Naive thymus-derived CD4-positive, alpha-beta T cell (primary cell): ENCODE measurements around the gene LEMD2. TPM values are rescaled to one million over a fixed set of nuclear protein-coding genes. Genes with fewer than 3 reads are reported as not detected.

ENCODE experiments used
- ATAC-seq: fragments of 150-1000 bp; cut with Tn5 transposase; 2 replicates; pipeline ENCODE4 v1.10.0; 2021; ENCODE audit warnings: mild to moderate bottlenecking, moderate library complexity
- CTCF ChIA-PET: fragments of 350-600 bp; sonication (Branson Sonifier 250); formaldehyde crosslinking; loops from one replicate; lab custom pipeline; 2021; ENCODE audit warnings: antibody characterized with exemption; lab: Charles Lee
- POLR2A ChIA-PET: fragments of 350-600 bp; sonication (Branson Sonifier 250); formaldehyde crosslinking; loops from one replicate; lab custom pipeline; 2021; ENCODE audit warnings: antibody characterized with exemption, inconsistent platforms; lab: Charles Lee
- DNase-seq, 9 donors: peaks; one replicate each; pipeline versions ENCODE4 v3.0.0 to v3.0.0-alpha.2; 2020 to 2022; ENCODE audit warnings: mixed read lengths in 1 of 9
- H3K27ac ChIP-seq: one replicate; pipeline ENCODE4 v1.7.0; 2013; ENCODE audit warnings: mild to moderate bottlenecking, low read depth, low read length, moderate library complexity
- H3K27me3 ChIP-seq, 2 donors: one replicate each; pipeline ENCODE4 v1.7.0; 2013; ENCODE audit warnings: low read length in 2 of 2, mild to moderate bottlenecking in 2 of 2, moderate library complexity in 2 of 2; ENCODE audit not compliant: control insufficient read depth in 2 of 2, insufficient read depth in 2 of 2
- H3K36me3 ChIP-seq, 3 experiments: 1 replicate in 2 of 3; 2 replicates in 1 of 3; pipeline ENCODE4 v1.7.0; 2013; ENCODE audit warnings: low read length in 3 of 3, mild to moderate bottlenecking in 3 of 3, moderate library complexity in 1 of 3; ENCODE audit not compliant: insufficient read depth in 3 of 3, control insufficient read depth in 2 of 3
- H3K4me1 ChIP-seq, 2 donors: one replicate each; pipeline ENCODE4 v1.7.0; 2013; ENCODE audit warnings: low read length in 2 of 2, mild to moderate bottlenecking in 2 of 2, moderate library complexity in 1 of 2; ENCODE audit not compliant: control insufficient read depth in 2 of 2, insufficient read depth in 2 of 2
- H3K4me3 ChIP-seq: 2 replicates; pipeline ENCODE4 v1.7.0; 2013; ENCODE audit warnings: mild to moderate bottlenecking, low read length
- H3K9me3 ChIP-seq, 3 experiments: 1 replicate in 2 of 3; 2 replicates in 1 of 3; pipeline ENCODE4 v1.7.0; 2013; ENCODE audit warnings: low read length in 3 of 3; ENCODE audit not compliant: control insufficient read depth in 2 of 3
- H3K27ac Mint-ChIP-seq, 9 donors: one replicate each; pipeline ENCODE4 v1.8.0; 2020 to 2022; ENCODE audit warnings: mixed read lengths in 9 of 9, mild to moderate bottlenecking in 8 of 9, moderate library complexity in 5 of 9, inconsistent platforms in 2 of 9
- H3K27me3 Mint-ChIP-seq, 5 donors: one replicate each; pipeline ENCODE4 v1.8.0; 2021 to 2022; ENCODE audit warnings: mixed read lengths in 5 of 5, mild to moderate bottlenecking in 1 of 5
- H3K36me3 Mint-ChIP-seq, 5 donors: one replicate each; pipeline ENCODE4 v1.8.0; 2020 to 2022; ENCODE audit warnings: mixed read lengths in 5 of 5, mild to moderate bottlenecking in 3 of 5, inconsistent platforms in 1 of 5
- H3K4me1 Mint-ChIP-seq, 7 donors: one replicate each; pipeline ENCODE4 v1.8.0; 2020 to 2022; ENCODE audit warnings: mixed read lengths in 7 of 7, mild to moderate bottlenecking in 3 of 7, inconsistent platforms in 1 of 7
- H3K4me3 Mint-ChIP-seq, 10 donors: one replicate each; pipeline ENCODE4 v1.8.0; 2020 to 2022; ENCODE audit warnings: mild to moderate bottlenecking in 10 of 10, mixed read lengths in 10 of 10, moderate library complexity in 6 of 10, inconsistent platforms in 2 of 10
- H3K9me3 Mint-ChIP-seq, 11 donors: one replicate each; pipeline ENCODE4 v1.8.0; 2020 to 2022; ENCODE audit warnings: mixed read lengths in 11 of 11, mild to moderate bottlenecking in 4 of 11, inconsistent platforms in 1 of 11, moderate library complexity in 1 of 11
- intact Hi-C, 2 donors: fragments of 100-400 bp; cut with micrococcal nuclease; formaldehyde crosslinking; loops; one replicate each; pipeline ENCODE4 v1.15.1; 2023
- polyA plus RNA-seq, 2 donors: library from polyadenylated mRNA; unstranded; fragments of 300-500 nt; fragmentation: Illumina TruSeq; gene quantifications; one replicate each; pipeline ENCODE4 v1.2.3, GENCODE V29; 2021
- total RNA-seq, 6 experiments: library from RNA in 5 of 6; stranded (reverse) in 5 of 6; gene quantifications; 1 replicate in 5 of 6; 2 replicates in 1 of 6; pipeline ENCODE4 v1.2.3 and lab custom pipeline; 2021 to 2026

LEMD2 gene
- total and polyA plus RNA-seq, 7 experiments from 2014 or later = 27.0 to 124 (median 104) TPM

- no peaks in the 10 kb centered on the region for H3K4me1 Mint-ChIP-seq
- POLR2A ChIA-PET = no interaction called here
These were observed 30.1 kb downstream of the LEMD2 start for GRCh38 chr6:33758815-33759216.

GRCh38 chr6:33757906-33758305 lies 31.0 kb downstream of the LEMD2 start:
- CTCF ChIA-PET = interaction anchor here (0.6 to 1.2 kb wide), 2 partner anchors 12 to 269 kb away, joined by 3 read pairs; no protein-coding TSS in a partner anchor

More at GRCh38 chr6:33758815-33759216, 30.1 kb downstream of the LEMD2 start:
- CTCF ChIA-PET = interaction anchor here (1.2 kb wide), 1 partner anchor 11 kb away, joined by 3 read pairs; no protein-coding TSS in a partner anchor
- Histone ChIP-seq H3K9me3 (no peaks in the 10 kb centered on the region), H3K36me3 (no peaks in the 10 kb centered on the region), H3K27ac (no peak overlapping the region), H3K27me3 (no peaks in the 10 kb centered on the region), H3K4me1 (no peaks in the 10 kb centered on the region), H3K4me3 (no peak overlapping the region)
- Mint-ChIP-seq H3K27me3 (no peaks in the 10 kb centered on the region), H3K36me3 (no peaks in the 10 kb centered on the region), H3K9me3 (peaks cover 0 to 1% (median 0%) of the 10 kb centered on the region in 11 donors), H3K4me3 (no peak overlapping the region), H3K27ac (no peak overlapping the region)
- no peak for ATAC-seq
- DNase-seq = no peak
- intact Hi-C loops = no loop called here

GRCh38 chr6:33757113-33757512 lies 31.8 kb downstream of the LEMD2 start:
- Histone ChIP-seq H3K27me3 (no peaks in the 10 kb centered on the region), H3K9me3 (no peaks in the 10 kb centered on the region), H3K27ac (no peak overlapping the region), H3K4me1 (no peaks in the 10 kb centered on the region), H3K4me3 (no peak overlapping the region), H3K36me3 (no peaks in the 10 kb centered on the region)
- ChIA-PET POLR2A (no interaction called here), CTCF (interaction anchor here (1.0 kb wide), 1 partner anchor 13 kb away, joined by 3 read pairs; no protein-coding TSS in a partner anchor)
- no peak for ATAC-seq
- H3K4me3 Mint-ChIP-seq = no peak overlapping the region
- H3K27me3 Mint-ChIP-seq = peaks cover 0 to 2% (median 0%) of the 10 kb centered on the region in 5 donors
- H3K36me3 Mint-ChIP-seq = no peaks in the 10 kb centered on the region
- no peak overlapping the region for H3K27ac Mint-ChIP-seq
- H3K4me1 Mint-ChIP-seq = no peaks in the 10 kb centered on the region
- intact Hi-C loops = no loop called here
- H3K9me3 Mint-ChIP-seq = peaks cover 0 to 1% (median 0%) of the 10 kb centered on the region in 11 donors
- no peak for DNase-seq

More at GRCh38 chr6:33757906-33758305, 31.0 kb downstream of the LEMD2 start:
- Mint-ChIP-seq H3K27ac (no peak overlapping the region), H3K36me3 (no peaks in the 10 kb centered on the region), H3K4me1 (no peaks in the 10 kb centered on the region), H3K9me3 (peaks cover 0 to 1% (median 0%) of the 10 kb centered on the region in 11 donors), H3K27me3 (peaks cover 0 to 2% (median 0%) of the 10 kb centered on the region in 5 donors), H3K4me3 (no peak overlapping the region)
- Histone ChIP-seq H3K27ac (no peak overlapping the region), H3K27me3 (no peaks in the 10 kb centered on the region), H3K4me3 (no peak overlapping the region), H3K36me3 (no peaks in the 10 kb centered on the region), H3K4me1 (no peaks in the 10 kb centered on the region), H3K9me3 (no peaks in the 10 kb centered on the region)
- POLR2A ChIA-PET = no interaction called here
- intact Hi-C loops = no loop called here
- ATAC-seq (no peak), DNase-seq (no peak)

GRCh38 chr6:33756211-33756954 lies 32.5 kb downstream of the LEMD2 start:
- no peaks in the 10 kb centered on the region for H3K27me3 ChIP-seq
- no peak overlapping the region for H3K4me3 ChIP-seq
- Mint-ChIP-seq H3K4me1 (no peaks in the 10 kb centered on the region), H3K36me3 (no peaks in the 10 kb centered on the region), H3K27ac (no peak overlapping the region), H3K4me3 (no peak overlapping the region), H3K9me3 (peaks cover 0 to 1% (median 0%) of the 10 kb centered on the region in 11 donors), H3K27me3 (peaks cover 0 to 2% (median 0%) of the 10 kb centered on the region in 5 donors)
- ChIA-PET POLR2A (no interaction called here), CTCF (interaction anchor here (1.0 kb wide), 1 partner anchor 12 kb away, joined by 3 read pairs; no protein-coding TSS in a partner anchor)
- ATAC-seq = no peak
- no peaks in the 10 kb centered on the region for H3K4me1 ChIP-seq
- H3K36me3 ChIP-seq = no peaks in the 10 kb centered on the region
- no peak overlapping the region for H3K27ac ChIP-seq
- intact Hi-C loops = no loop called here
- DNase-seq = no peak
- no peaks in the 10 kb centered on the region for H3K9me3 ChIP-seq

- no peak overlapping the region for H3K27ac Mint-ChIP-seq
- no peak overlapping the region for H3K4me3 Mint-ChIP-seq
- H3K4me1 ChIP-seq = no peaks in the 10 kb centered on the region
- no peaks in the 10 kb centered on the region for H3K4me1 Mint-ChIP-seq
- peaks cover 0 to 2% (median 0%) of the 10 kb centered on the region in 5 donors for H3K27me3 Mint-ChIP-seq
- ChIA-PET CTCF (interaction anchor here (1.2 kb wide), 1 partner anchor 11 kb away, joined by 4 read pairs; no protein-coding TSS in a partner anchor), POLR2A (no interaction called here)
- no peaks in the 10 kb centered on the region for H3K36me3 Mint-ChIP-seq
- no peak for DNase-seq
- H3K27me3 ChIP-seq = no peaks in the 10 kb centered on the region
- H3K9me3 Mint-ChIP-seq = peaks cover 0 to 1% (median 0%) of the 10 kb centered on the region in 11 donors
- intact Hi-C loops = no loop called here
- ATAC-seq = no peak
- no peaks in the 10 kb centered on the region for H3K36me3 ChIP-seq
- H3K4me3 ChIP-seq = no peak overlapping the region
- H3K9me3 ChIP-seq = no peaks in the 10 kb centered on the region
- no peak overlapping the region for H3K27ac ChIP-seq
These were observed 33.7 kb downstream of the LEMD2 start for GRCh38 chr6:33755070-33755869.

- Mint-ChIP-seq H3K27ac (no peak overlapping the region), H3K36me3 (no peaks in the 10 kb centered on the region), H3K9me3 (peaks cover 0 to 1% (median 0%) of the 10 kb centered on the region in 11 donors), H3K4me3 (no peak overlapping the region), H3K4me1 (no peaks in the 10 kb centered on the region), H3K27me3 (peaks cover 0 to 2% (median 0%) of the 10 kb centered on the region in 5 donors)
- no peaks in the 10 kb centered on the region for H3K4me1 ChIP-seq
- ATAC-seq (no peak), DNase-seq (no peak)
- no peak overlapping the region for H3K27ac ChIP-seq
- no peak overlapping the region for H3K4me3 ChIP-seq
- H3K36me3 ChIP-seq = no peaks in the 10 kb centered on the region
- ChIA-PET POLR2A (no interaction called here), CTCF (interaction anchor here (1.2 kb wide), 1 partner anchor 10 kb away, joined by 4 read pairs; no protein-coding TSS in a partner anchor)
- no peaks in the 10 kb centered on the region for H3K9me3 ChIP-seq
- H3K27me3 ChIP-seq = no peaks in the 10 kb centered on the region
- intact Hi-C loops = no loop called here
These were observed 34.7 kb downstream of the LEMD2 start for GRCh38 chr6:33754222-33754621.
